Astrocyte of the hippocampus (primary cell): ENCODE data around the gene SULF2.
A peak's percentile ranks its signal among the peaks of the same experiment; 100 is the strongest.
"Not testable (repeated sequence)": the region's sequence is repeated elsewhere in the genome, so short reads cannot be mapped to it uniquely, and the experiment has no call there.

Experiments
- DNase-seq: peaks from one replicate; pipeline ENCODE4 v3.0.0; 2011; ENCODE audit warnings: low read depth, low spot score

The SULF2 gene

GRCh38 chr20:47785311-47785853 is at the start of gene SULF2:
TSS of gene SULF2 (minus strand) at chr20:47785481. CDS start at chr20:47757363, 28,118 bp downstream.
- DNase-seq: peak; percentile 74

DNA sequence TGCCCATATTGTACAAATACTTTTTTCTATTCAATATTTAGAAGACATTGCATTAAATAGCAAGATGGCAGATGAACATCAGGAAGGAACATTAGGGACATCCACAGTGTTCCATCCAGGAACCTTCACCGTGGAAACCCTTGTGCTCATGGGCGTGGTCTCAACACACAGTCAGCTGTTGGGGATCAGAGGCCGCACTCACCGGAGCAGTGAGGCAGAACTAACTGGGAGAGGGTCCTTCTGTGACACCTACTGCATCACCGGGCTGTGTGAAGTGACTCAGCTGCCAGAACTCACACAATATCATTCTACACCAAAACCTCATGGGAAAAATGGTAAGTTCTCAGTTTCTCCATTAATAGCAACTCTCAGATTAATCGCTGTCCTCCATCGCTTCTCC is 46.4 kb upstream of the SULF2 start:
- not testable (repeated sequence) for DNase-seq

DNA sequence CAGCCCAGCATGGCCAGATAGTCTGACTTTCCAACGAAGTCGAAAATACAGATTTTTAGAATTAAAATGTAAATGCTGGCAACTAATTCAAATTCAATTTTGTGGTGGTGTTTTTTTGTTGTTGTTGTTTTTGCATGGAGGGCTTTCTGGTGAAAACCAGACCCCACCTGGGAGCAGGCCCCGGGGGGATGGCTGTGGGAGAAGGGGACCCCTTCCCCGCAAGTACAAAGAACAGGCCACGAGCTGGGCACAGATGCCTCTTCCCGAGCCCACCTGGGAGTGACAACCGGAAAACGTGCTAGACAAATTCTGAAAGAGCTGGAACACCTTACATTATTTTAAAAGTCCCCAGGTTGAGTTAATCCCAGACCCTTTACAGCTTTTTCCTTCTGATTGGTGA is 41.4 kb upstream of the SULF2 start:
- DNase-seq: not testable (repeated sequence)

- not testable (repeated sequence) for DNase-seq
Observed at GRCh38 chr20:47826006-47826405, 40.7 kb upstream of the SULF2 start.

DNA sequence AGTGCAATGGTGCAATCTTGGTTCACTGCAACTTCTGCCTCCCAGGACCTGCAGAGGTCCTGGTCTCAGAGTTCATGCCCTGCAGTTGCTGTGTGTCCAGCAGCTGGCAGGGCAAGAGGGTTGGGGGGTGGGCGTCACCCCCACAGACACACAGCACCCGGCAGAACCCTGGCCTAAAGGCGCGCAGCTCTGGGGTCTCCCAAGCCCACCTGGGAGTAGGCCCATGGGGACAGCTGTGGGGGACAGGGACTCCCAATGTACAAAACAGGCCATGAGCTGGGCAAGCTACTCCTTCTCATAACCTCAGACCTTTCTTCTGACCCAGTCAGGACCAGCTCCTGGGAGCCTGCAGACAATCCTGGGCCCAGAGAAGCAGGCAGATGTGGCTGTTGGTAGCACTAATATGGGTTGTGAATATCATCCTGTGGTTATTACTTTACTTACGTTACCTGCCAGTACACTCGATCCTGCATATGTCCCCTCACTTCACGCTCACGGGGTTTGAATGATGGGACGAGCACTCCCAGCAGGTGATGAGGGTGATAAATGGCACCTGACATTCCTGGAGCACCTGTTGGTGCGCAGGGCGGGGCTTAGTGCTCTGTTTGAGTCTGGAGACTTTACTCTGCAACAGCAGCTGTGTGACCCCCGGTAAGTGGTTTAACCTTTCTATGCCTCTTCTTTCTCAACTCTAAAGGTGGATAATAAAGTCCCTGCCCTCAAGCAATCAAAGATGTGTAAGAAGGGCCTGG is 39.9 kb upstream of the SULF2 start:
- no peak for DNase-seq

GRCh38 chr20:47823941-47824340 is 38.7 kb upstream of the SULF2 start:
- not testable (repeated sequence) for DNase-seq

- DNase-seq: peak; percentile 39
Observed at GRCh38 chr20:47821481-47822100, 36.3 kb upstream of the SULF2 start.

DNA sequence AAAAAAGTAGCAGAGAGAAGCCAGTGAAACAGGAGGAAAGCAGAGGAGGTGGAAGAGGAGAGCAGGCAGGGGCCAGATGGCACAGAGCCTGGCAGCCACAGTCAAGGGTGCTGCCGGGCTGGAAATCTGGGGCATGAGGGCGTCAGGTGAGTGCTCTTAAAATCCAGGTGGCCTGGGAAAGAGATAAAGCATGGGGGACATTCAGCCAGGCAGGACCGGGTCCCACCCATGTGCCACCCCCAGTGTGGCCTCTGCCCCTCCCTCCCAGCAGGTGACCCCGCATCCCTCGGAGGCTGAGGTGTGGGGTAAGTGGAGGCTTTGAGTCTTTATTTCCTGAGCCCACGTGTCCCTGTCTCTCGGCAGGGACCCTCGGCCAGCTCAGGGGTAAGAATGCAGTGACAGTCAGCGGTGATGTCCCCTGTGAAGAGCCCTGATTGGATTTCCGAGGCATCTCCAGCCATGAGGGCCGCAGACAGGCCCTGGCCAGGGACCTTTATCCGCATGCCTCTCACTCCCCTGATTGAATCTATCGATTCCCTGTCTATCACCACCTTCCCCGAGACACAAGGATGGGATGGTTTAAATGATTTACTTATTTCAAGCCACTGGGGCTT is 33.8 kb upstream of the SULF2 start:
- DNase-seq: no peak

- DNase-seq: no peak
Observed at GRCh38 chr20:47818466-47818865, 33.2 kb upstream of the SULF2 start.

DNA sequence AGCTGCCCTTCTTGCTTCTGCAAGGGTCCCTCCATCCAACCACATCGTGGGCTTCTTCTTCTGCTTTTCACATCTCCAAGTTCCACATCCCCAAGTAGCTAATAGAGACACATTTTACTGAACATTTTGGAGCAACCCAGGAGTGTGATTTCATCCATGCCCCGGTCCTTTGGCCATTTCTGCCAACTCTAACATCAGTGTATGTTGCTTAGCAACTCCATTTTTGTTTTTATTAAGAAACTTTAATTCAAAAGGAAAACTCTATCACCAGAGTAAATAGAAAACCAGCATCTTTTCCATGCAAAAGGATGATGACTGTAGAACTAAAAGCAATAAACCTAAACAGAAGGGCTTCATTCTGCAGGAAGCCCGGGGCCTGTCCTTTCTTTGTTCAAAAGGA is 32.7 kb upstream of the SULF2 start:
- no peak for DNase-seq

DNA sequence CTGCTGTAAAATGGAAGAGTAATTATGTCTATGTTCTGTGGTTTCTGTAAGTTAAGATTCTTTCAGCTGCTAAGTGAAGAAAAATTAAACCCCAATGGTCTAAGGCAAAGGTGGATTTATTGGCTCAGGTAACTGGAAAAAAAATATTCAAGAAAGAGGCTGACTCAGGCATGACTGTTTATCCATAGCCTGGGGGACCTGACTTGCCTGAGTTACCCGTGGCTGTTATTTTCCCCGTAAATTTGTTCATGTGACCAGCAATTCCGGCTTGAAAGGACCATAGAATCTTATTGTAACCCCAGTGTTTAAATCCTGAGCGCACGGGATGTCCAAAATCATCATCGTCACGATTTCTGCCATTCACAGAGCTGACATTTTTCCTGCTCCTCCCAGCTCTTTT is 32.3 kb upstream of the SULF2 start:
- DNase-seq: no peak

DNA sequence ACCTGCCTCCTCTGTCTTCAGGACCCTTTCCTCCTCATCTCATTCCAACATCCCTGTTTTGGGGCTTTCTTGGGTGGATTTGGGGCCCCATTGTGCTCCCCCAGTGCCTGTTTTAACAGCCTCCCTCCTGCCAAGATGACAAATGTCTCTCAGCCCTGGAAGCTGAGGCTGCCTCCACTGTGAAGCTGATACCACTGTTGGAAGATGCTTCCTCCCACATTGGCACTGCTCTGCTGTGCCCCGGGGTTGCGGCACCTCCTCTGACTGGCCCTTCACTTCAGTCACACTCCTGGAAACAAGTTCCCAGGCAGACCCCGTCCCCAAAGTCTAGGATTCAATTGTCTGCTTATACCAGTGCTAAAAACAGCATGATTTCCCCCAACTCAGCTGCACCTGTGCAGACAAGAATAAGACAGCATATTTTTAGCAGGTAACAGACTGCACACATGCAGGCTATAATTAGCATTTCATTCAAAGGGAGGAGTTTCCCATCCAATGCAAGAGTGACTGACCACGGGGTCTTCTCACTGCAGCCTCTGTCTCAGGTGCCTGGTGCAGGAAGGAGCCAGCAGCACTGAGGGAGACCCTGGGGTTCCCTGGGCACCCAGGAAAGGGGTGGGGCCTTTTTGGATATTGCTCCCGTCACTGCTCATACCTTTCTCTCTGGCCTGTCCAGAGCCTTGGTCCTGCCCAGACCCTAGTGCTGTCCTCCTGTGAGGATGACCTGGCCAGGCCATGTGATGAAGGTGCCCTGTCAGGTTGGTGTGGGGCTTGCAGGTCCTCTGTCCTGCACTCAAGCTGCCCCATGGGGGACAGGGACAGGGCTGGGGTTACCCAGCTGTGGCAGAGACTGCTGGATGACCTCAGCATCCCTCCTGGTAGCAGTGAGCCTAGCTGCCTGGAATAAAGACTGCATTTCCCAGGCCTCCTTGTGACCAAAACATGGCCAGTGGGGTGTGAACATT is 31.5 kb upstream of the SULF2 start:
- no peak for DNase-seq

GRCh38 chr20:47815866-47816265 is 30.6 kb upstream of the SULF2 start:
- DNase-seq: no peak

- DNase-seq: no peak
Observed at GRCh38 chr20:47815416-47815806, 30.1 kb upstream of the SULF2 start.

DNA sequence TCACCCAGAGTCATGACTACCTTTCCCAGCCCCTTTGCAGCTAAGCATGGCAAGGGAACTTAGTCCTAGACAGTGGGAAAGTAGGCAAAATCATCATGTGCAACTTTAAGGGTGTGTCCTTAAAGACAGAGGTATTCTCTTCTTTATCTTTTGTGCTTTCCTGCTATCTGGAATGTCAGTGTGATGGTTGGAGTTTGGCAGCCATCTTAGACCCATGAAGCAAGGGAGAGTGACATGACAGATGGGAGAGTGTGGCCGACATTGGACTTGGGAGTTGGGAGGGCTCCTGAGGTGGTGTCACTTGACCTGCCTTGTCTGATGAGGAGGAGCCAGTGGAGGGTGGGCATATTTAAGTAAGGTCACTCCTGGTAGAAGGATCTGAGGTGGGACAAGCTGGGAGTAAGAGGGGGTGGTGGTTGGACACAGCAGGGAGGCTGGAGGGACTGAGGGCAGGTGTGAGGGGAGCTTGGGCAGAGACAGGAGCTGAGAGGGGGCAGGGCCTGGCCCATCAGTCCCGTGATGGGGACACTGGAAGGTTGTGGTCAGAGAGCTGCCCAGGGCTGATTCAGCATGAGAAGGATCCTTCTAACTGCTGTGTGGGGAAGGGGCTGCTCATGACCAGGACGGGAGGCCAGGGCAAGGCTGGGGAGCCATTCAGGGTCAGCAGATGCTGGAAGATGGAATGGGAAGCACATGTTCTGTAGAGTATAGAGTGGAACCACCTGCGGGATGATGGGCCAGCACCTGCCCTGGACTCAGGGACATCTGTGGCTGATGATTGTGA is 29.5 kb upstream of the SULF2 start:
- no peak for DNase-seq

GRCh38 chr20:47810721-47811347 is 25.6 kb upstream of the SULF2 start:
- no peak for DNase-seq

GRCh38 chr20:47810116-47810677 is 24.9 kb upstream of the SULF2 start:
- peak; percentile 43 for DNase-seq

GRCh38 chr20:47809161-47809960 is 24.1 kb upstream of the SULF2 start:
- DNase-seq: peak; percentile 27

GRCh38 chr20:47805951-47806350 is 20.7 kb upstream of the SULF2 start:
- DNase-seq: no peak
